Uterus (tissue), 4 donors: Measurements from ENCODE around the gene SGIP1. TPM values are rescaled to one million over a fixed set of nuclear protein-coding genes. Genes with fewer than 3 reads are reported as not detected.
A peak's percentile ranks its signal among the peaks of the same experiment; 100 is the strongest.

Experiments used
- DNase-seq, 2 donors: peaks; one replicate each; pipeline ENCODE4 v3.0.0-alpha.2; 2019 to 2020
- H3K27ac ChIP-seq, 2 donors: fragments of 200-600 bp; sonication (generic); 1 replicate in 1 of 2; 2 replicates in 1 of 2; pipeline ENCODE4 v1.5.1; 2016 to 2018
- H3K27me3 ChIP-seq, 2 donors: fragments of 200-600 bp; sonication (generic); one replicate each; pipeline ENCODE4 v1.5.1; 2018 to 2019; ENCODE audit warnings: control low read depth in 1 of 2
- H3K36me3 ChIP-seq, 2 donors: fragments of 200-600 bp; sonication (generic); one replicate each; pipeline ENCODE4 v1.5.1; 2019; ENCODE audit warnings: control low read depth in 1 of 2
- H3K4me1 ChIP-seq, 2 donors: fragments of 200-600 bp; sonication (generic); one replicate each; pipeline ENCODE4 v1.5.1; 2018 to 2019; ENCODE audit warnings: control low read depth in 1 of 2
- H3K4me3 ChIP-seq, 2 donors: fragments of 200-600 bp; sonication (generic); 1 replicate in 1 of 2; 2 replicates in 1 of 2; pipeline ENCODE4 v1.5.1; 2018 to 2019; ENCODE audit warnings: mild to moderate bottlenecking in 1 of 2
- H3K9me3 ChIP-seq, 2 donors: fragments of 200-600 bp; sonication (generic); one replicate each; pipeline ENCODE4 v1.5.1; 2019; ENCODE audit warnings: control low read depth in 1 of 2
- POLR2A ChIP-seq, 2 donors: fragments of 450-650 bp; IDR thresholded peaks; one replicate each; pipeline ENCODE4 v1.6.1; 2016; ENCODE audit warnings: antibody characterized with exemption in 2 of 2, mild to moderate bottlenecking in 1 of 2, moderate library complexity in 1 of 2
- intact Hi-C: fragments of 100-400 bp; cut with DNase I; formaldehyde crosslinking; loops from one replicate; pipeline ENCODE4 v1.15.1; 2023; ENCODE audit warnings: low total_unique reads
- total RNA-seq, 4 donors: library from RNA; depleted of rRNA in 3 of 4; stranded (reverse); fragments of >200 nt in 3 of 4; gene quantifications; one replicate each; pipeline versions ENCODE4 v1.1.0 to v1.2.4, GENCODE V29; 2014 to 2023
- TF ChIP-seq, protein P1 (sequence below), 4 experiments: fragments of 200-600 bp in 2 of 4; fragments of 450-650 bp in 2 of 4; sonication (generic) in 2 of 4; IDR thresholded peaks; one replicate each; pipeline ENCODE4 v1.5.1; 2016 to 2019; ENCODE audit warnings: antibody characterized with exemption in 4 of 4, mild to moderate bottlenecking in 2 of 4, moderate library complexity in 1 of 4
- donor health status: DM: yes; HTN: yes; CAD: no.

SGIP1 gene
- total RNA-seq, 4 donors from 2014 or later, result 2.8 to 23.0 (median 6.4) TPM

DNA sequence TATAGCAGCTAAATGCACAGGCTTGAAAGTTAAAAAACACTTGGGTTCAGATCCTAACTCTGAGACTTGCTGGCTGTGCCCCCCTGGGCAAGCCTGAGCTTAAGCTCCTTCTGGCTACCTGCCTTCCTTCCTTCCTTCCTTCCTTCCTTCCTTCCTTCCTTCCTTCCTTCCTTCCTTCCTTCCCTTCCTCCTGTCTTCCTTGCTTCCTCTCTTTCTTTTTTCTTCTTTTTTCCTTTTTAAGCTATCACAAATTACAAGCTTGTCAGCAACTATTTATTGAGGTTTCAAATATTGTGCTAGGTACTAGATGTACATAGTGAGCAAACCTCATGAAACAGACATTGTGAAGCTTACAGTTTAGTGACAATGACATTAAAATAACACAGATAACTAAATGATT is 15.1 kb downstream of the SGIP1 start:
- no peaks in the 10 kb centered on the region for H3K27me3 ChIP-seq
- H3K27ac ChIP-seq, result no peak overlapping the region
- TF ChIP-seq POLR2A (IDR thresholded peaks at IDR 0.05), result no peak
- TF ChIP-seq, protein P1, sequence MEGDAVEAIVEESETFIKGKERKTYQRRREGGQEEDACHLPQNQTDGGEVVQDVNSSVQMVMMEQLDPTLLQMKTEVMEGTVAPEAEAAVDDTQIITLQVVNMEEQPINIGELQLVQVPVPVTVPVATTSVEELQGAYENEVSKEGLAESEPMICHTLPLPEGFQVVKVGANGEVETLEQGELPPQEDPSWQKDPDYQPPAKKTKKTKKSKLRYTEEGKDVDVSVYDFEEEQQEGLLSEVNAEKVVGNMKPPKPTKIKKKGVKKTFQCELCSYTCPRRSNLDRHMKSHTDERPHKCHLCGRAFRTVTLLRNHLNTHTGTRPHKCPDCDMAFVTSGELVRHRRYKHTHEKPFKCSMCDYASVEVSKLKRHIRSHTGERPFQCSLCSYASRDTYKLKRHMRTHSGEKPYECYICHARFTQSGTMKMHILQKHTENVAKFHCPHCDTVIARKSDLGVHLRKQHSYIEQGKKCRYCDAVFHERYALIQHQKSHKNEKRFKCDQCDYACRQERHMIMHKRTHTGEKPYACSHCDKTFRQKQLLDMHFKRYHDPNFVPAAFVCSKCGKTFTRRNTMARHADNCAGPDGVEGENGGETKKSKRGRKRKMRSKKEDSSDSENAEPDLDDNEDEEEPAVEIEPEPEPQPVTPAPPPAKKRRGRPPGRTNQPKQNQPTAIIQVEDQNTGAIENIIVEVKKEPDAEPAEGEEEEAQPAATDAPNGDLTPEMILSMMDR (IDR thresholded peaks at IDR 0.05), result no peak
- H3K9me3 ChIP-seq, result no peaks in the 10 kb centered on the region
- no peaks in the 10 kb centered on the region for H3K36me3 ChIP-seq
- no peak overlapping the region for H3K4me3 ChIP-seq
- intact Hi-C loops, result no loop called here
- no peaks in the 10 kb centered on the region for H3K4me1 ChIP-seq
- DNase-seq, result no peak

DNA sequence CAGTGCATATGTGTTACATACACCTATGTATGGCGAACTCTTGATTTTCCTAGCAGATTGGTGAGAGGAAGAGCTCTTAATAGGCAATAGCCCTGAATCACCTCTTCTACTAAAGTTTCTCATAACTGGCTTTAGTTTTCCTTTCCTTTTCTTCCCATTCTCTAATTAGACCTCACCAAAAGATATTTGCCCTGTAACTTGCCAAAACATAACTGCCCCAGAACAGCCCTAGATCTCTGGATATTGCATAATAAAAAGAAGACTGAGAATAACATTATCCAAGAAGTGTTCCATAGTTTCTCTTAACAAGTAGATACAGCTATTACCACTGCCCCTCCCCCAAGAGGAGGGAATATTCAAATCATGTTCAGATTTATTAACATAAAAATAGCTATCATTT is 16.3 kb downstream of the SGIP1 start:
- Histone ChIP-seq H3K27ac (no peak overlapping the region), H3K36me3 (no peaks in the 10 kb centered on the region), H3K9me3 (no peaks in the 10 kb centered on the region), H3K27me3 (no peaks in the 10 kb centered on the region), H3K4me1 (no peaks in the 10 kb centered on the region), H3K4me3 (no peak overlapping the region)
- TF ChIP-seq, protein P1 (IDR thresholded peaks at IDR 0.05), result no peak
- no peak for TF ChIP-seq POLR2A (IDR thresholded peaks at IDR 0.05)
- DNase-seq, result no peak
- intact Hi-C loops, result no loop called here

DNA sequence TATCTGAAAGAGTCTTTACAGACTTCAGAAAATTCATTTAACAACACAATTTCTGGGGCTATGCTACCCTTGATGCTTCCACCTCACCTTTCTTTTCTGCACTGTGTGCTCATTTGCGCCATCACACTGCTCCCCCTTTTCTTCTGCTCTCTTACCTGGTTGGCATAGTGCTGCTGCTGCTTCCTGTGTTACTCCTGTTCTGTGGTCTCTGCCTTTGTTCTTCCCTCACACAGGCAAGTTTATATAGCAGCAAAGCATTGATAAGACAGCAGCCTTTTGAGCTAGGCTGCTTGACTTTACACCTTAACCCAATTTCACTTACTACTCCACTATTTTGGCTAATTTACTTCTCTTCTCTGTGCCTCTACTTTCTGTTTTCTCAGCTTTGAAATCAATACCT is 18.3 kb downstream of the SGIP1 start:
- no peak for DNase-seq
- no peaks in the 10 kb centered on the region for H3K36me3 ChIP-seq
- H3K4me3 ChIP-seq, result no peak overlapping the region
- H3K4me1 ChIP-seq, result no peaks in the 10 kb centered on the region
- H3K9me3 ChIP-seq, result no peaks in the 10 kb centered on the region
- intact Hi-C loops, result no loop called here
- no peak for TF ChIP-seq POLR2A (IDR thresholded peaks at IDR 0.05)
- TF ChIP-seq, protein P1 (IDR thresholded peaks at IDR 0.05), result no peak
- H3K27ac ChIP-seq, result no peak overlapping the region
- no peaks in the 10 kb centered on the region for H3K27me3 ChIP-seq

DNA sequence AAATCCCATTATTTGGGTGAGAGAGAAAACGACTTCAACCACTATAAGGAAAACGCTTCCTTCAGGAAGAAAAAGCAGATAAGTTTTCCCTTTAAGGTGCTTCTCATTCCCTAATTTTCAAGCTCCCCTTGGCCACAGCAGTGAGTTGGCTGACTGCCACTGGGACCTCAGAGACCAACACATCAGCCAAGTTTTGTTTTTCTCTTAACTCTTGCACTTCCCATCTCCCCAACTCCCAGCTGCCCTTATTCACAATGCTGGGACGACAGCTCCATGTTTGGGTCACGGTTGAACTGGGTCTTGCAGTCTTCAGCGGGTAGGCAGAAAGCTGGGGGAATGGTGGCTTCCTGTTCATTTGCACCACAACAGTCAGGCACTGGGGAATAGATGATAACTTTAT is 18.9 kb downstream of the SGIP1 start:
- Histone ChIP-seq H3K27ac (no peak overlapping the region), H3K36me3 (no peaks in the 10 kb centered on the region), H3K4me1 (no peaks in the 10 kb centered on the region), H3K27me3 (no peaks in the 10 kb centered on the region), H3K9me3 (no peaks in the 10 kb centered on the region), H3K4me3 (no peak overlapping the region)
- TF ChIP-seq, protein P1 (IDR thresholded peaks at IDR 0.05), result no peak
- no peak for TF ChIP-seq POLR2A (IDR thresholded peaks at IDR 0.05)
- peak in 1 of 2 donors; percentile 23 for DNase-seq
- intact Hi-C loops, result no loop called here

DNA sequence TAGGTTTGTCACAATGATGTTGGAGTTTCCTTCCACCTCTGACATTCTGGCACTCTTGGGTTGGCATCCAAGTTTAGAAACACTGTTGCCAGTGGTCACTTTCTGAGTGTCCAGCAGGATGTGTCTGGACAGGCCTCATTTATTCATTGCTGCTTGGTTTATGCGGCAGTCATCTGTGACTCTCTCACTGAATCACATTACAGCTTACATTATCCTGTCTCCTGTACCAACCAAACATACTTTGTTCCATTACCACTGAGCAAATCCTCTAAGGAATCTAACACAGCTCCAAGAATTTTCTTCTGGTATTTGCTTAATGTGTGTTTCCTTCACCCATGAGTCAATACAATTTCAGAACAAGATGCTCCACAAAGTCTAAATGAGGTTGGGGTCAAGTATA is 19.9 kb downstream of the SGIP1 start:
- TF ChIP-seq POLR2A (IDR thresholded peaks at IDR 0.05), result no peak
- TF ChIP-seq, protein P1 (IDR thresholded peaks at IDR 0.05), result no peak
- H3K36me3 ChIP-seq, result no peaks in the 10 kb centered on the region
- no peaks in the 10 kb centered on the region for H3K4me1 ChIP-seq
- no peaks in the 10 kb centered on the region for H3K9me3 ChIP-seq
- no peak for DNase-seq
- H3K4me3 ChIP-seq, result no peak overlapping the region
- no peaks in the 10 kb centered on the region for H3K27me3 ChIP-seq
- no peak overlapping the region for H3K27ac ChIP-seq
- intact Hi-C loops, result no loop called here
